Measurements from ENCODE around the gene KRTAP10-4. TPM values are rescaled to one million over a fixed set of nuclear protein-coding genes. Genes with fewer than 3 reads are reported as not detected.

The KRTAP10-4 gene
- total RNA-seq, 4 donors from 2014 or later, result not detected

- Histone ChIP-seq H3K4me1 (no peaks in the 10 kb centered on the region), H3K4me3 (no peak overlapping the region), H3K27me3 (peaks cover 45% of the 10 kb centered on the region), H3K36me3 (no peaks in the 10 kb centered on the region), H3K9me3 (peaks cover 0 to 5% of the 10 kb centered on the region in 2 donors), H3K27ac (no peak overlapping the region)
- in situ Hi-C loops (cut with MboI; ENCODE audit: low pct_ligation_motif_present in 1 of 4, low pct_unique_long_range_greater_than_20kb in 1 of 4, low sequenced_read_pairs in 3 of 4) (no loop called here), intact Hi-C loops (cut with DNase I; ENCODE audit: low total_unique reads) (no loop called here)
- TF ChIP-seq EP300 (IDR thresholded peaks at IDR 0.05; ENCODE audit: low read depth), result no peak
- no peak for TF ChIP-seq POLR2AphosphoS5 (IDR thresholded peaks at IDR 0.05)
- TF ChIP-seq, protein P1, sequence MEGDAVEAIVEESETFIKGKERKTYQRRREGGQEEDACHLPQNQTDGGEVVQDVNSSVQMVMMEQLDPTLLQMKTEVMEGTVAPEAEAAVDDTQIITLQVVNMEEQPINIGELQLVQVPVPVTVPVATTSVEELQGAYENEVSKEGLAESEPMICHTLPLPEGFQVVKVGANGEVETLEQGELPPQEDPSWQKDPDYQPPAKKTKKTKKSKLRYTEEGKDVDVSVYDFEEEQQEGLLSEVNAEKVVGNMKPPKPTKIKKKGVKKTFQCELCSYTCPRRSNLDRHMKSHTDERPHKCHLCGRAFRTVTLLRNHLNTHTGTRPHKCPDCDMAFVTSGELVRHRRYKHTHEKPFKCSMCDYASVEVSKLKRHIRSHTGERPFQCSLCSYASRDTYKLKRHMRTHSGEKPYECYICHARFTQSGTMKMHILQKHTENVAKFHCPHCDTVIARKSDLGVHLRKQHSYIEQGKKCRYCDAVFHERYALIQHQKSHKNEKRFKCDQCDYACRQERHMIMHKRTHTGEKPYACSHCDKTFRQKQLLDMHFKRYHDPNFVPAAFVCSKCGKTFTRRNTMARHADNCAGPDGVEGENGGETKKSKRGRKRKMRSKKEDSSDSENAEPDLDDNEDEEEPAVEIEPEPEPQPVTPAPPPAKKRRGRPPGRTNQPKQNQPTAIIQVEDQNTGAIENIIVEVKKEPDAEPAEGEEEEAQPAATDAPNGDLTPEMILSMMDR (IDR thresholded peaks at IDR 0.05), result no peak
- no peak for TF ChIP-seq POLR2A (IDR thresholded peaks at IDR 0.05)
- WGBS, 2 donors (ENCODE audit: low coverage in 1 of 2), result 68% methylated on average over 20 of the region's 21 CpGs; no CpG with 5 or more reads in 1 of the 2 donors
- DNase-seq, result no peak
Observed at GRCh38 chr21:44602463-44602850, 28.9 kb downstream of the KRTAP10-4 start.

DNA sequence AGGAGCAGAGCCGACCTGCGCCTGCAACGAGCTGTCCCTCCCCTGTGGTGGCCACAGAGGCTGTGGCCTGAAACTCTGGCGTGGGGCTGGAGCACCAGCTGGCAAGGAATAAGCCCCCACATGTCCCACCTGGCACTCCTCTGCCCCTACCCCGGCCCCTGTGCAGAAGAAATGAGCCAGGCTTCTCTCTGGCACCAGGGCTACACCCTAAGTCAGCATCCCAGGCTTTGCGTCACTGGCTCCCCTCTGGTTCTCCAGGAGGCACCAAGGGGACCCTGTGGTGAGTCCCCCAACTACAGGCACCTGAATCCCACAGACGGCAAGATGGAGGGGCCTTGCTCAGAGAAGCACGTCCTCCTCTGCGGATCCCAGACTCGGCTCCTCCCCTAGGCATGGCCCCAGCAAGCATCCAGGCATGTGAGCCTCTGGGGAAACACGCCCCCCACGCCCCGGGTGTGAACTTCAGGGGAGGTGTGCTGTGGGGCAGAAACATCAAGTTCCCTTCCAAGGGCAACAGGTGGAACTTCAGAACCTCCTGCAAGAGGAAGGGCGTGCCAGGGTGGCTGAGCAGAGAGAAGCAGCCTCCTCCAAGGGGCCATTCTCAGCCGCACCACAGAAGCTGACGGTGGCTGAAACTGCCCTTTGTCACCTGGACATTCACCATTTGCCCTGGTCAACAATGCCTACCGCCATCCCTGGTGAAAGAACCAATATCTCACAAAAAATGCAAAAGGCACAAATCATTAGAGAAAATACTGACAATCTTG is 29.8 kb downstream of the KRTAP10-4 start:
- TF ChIP-seq, protein P1 (IDR thresholded peaks at IDR 0.05), result no peak
- TF ChIP-seq EP300 (IDR thresholded peaks at IDR 0.05; ENCODE audit: low read depth), result no peak
- DNase-seq, result no peak
- H3K4me3 ChIP-seq, result no peak overlapping the region
- no peaks in the 10 kb centered on the region for H3K36me3 ChIP-seq
- intact Hi-C loops (cut with DNase I; ENCODE audit: low total_unique reads) (no loop called here), in situ Hi-C loops (cut with MboI; ENCODE audit: low pct_ligation_motif_present in 1 of 4, low pct_unique_long_range_greater_than_20kb in 1 of 4, low sequenced_read_pairs in 3 of 4) (no loop called here)
- H3K4me1 ChIP-seq, result no peaks in the 10 kb centered on the region
- WGBS, 2 donors (ENCODE audit: low coverage in 1 of 2), result 49% methylated on average over 17 of the region's 17 CpGs; no CpG with 5 or more reads in 1 of the 2 donors
- H3K27ac ChIP-seq, result no peak overlapping the region
- H3K27me3 ChIP-seq, result peaks cover 46% of the 10 kb centered on the region
- peaks cover 0 to 5% of the 10 kb centered on the region in 2 donors for H3K9me3 ChIP-seq

DNA sequence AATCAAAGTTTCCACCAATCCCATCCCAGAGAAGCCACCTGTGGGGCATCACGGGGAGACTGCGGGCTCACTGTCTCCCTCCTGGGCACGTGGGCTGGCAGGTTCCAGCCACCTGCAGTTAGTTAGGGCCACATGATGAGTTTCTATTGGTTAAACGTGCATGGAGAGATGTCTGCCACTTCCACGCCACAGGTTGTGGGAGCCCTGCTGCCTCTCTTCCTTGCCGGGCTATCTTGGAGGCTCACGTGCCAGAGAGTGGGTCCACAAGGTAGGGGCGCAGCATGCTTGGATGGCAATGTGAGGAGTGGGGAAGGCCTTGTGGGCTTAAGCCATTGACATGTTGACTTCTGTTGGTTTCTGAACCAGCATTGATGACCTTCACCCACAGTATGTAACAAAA is 30.4 kb downstream of the KRTAP10-4 start:
- intact Hi-C loops (cut with DNase I; ENCODE audit: low total_unique reads), result no loop called here
- no peak for DNase-seq
- Histone ChIP-seq H3K4me1 (no peaks in the 10 kb centered on the region), H3K36me3 (no peaks in the 10 kb centered on the region), H3K9me3 (no peaks in the 10 kb centered on the region), H3K27ac (no peak overlapping the region), H3K27me3 (peaks cover 43% of the 10 kb centered on the region), H3K4me3 (no peak overlapping the region)
- TF ChIP-seq POLR2A (IDR thresholded peaks at IDR 0.05) (no peak), EP300 (IDR thresholded peaks at IDR 0.05; ENCODE audit: low read depth) (no peak), POLR2AphosphoS5 (IDR thresholded peaks at IDR 0.05) (no peak)
- TF ChIP-seq, protein P1 (IDR thresholded peaks at IDR 0.05), result no peak
- in situ Hi-C loops (cut with MboI; ENCODE audit: low pct_ligation_motif_present in 1 of 4, low pct_unique_long_range_greater_than_20kb in 1 of 4, low sequenced_read_pairs in 3 of 4), result no loop called here
- WGBS, 2 donors (ENCODE audit: low coverage in 1 of 2), result 77 to 82% methylated on average over 6 to 8 of the region's 8 CpGs

DNA sequence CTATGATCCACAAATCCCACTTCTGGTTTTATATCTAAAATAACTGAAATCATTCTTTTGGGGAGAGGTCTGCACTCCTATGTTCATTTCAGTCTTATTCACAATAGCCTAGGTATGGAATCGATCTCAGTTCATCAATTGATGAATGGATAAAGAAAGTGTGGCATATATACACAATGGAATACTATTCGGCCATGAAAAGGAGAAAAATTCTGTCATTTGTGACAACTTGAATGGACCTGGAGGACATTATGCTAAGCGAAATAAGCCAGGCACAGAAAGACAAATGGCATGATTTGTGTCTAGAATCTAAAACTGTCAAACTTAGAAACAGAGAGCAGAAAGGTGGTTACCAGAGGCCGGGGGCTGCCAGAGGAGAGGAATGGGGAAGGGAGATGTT is 33.0 kb downstream of the KRTAP10-4 start:
- H3K4me1 ChIP-seq, result no peaks in the 10 kb centered on the region
- peaks cover 37% of the 10 kb centered on the region for H3K27me3 ChIP-seq
- in situ Hi-C loops (cut with MboI; ENCODE audit: low pct_ligation_motif_present in 1 of 4, low pct_unique_long_range_greater_than_20kb in 1 of 4, low sequenced_read_pairs in 3 of 4) (no loop called here), intact Hi-C loops (cut with DNase I; ENCODE audit: low total_unique reads) (no loop called here)
- DNase-seq, result no peak
- H3K4me3 ChIP-seq, result no peak overlapping the region
- no peak for TF ChIP-seq POLR2AphosphoS5 (IDR thresholded peaks at IDR 0.05)
- no peak for TF ChIP-seq POLR2A (IDR thresholded peaks at IDR 0.05)
- TF ChIP-seq, protein P1 (IDR thresholded peaks at IDR 0.05), result no peak
- no peak for TF ChIP-seq EP300 (IDR thresholded peaks at IDR 0.05; ENCODE audit: low read depth)
- no peaks in the 10 kb centered on the region for H3K36me3 ChIP-seq
- 65 to 75% methylated on average over 4 of the region's 4 CpGs for WGBS, 2 donors (ENCODE audit: low coverage in 1 of 2)
- H3K27ac ChIP-seq, result no peak overlapping the region
- peaks cover 0 to 10% of the 10 kb centered on the region in 2 donors for H3K9me3 ChIP-seq

All from transverse colon (tissue), 4 donors.